HepG2 (cell line): Measurements from ENCODE around the gene PAM16. TPM values are rescaled to one million over a fixed set of nuclear protein-coding genes. Genes with fewer than 3 reads are reported as not detected.

Experiments used
- ATF2 ChIP-seq: sonication (generic); formaldehyde crosslinking; IDR thresholded peaks from 2 replicates; pipeline ENCODE4 v1.4.0; 2020; ENCODE audit warnings: missing genetic modification reagents
- CENPX ChIP-seq: sonication (generic); formaldehyde crosslinking; IDR thresholded peaks from 2 replicates; pipeline ENCODE4 v1.9.0; 2021; ENCODE audit warnings: mild to moderate bottlenecking, missing genetic modification reagents, moderate library complexity
- DRAP1 ChIP-seq: IDR thresholded peaks from 2 replicates; pipeline ENCODE4 v1.6.1; 2016; ENCODE audit warnings: missing genetic modification reagents, missing compliant biosample characterization
- GATAD1 ChIP-seq: IDR thresholded peaks from 2 replicates; pipeline ENCODE4 v1.6.1; 2016; ENCODE audit warnings: missing genetic modification reagents, missing compliant biosample characterization
- GRHL1 ChIP-seq: sonication (generic); formaldehyde crosslinking; conservative IDR thresholded peaks from 2 replicates; pipeline ENCODE4 v1.8.0; 2022; ENCODE audit warnings: missing genetic modification reagents
- GTF3A ChIP-seq: sonication (generic); formaldehyde crosslinking; conservative IDR thresholded peaks from 2 replicates; pipeline ENCODE4 v1.4.0; 2020; ENCODE audit warnings: mild to moderate bottlenecking, missing genetic modification reagents
- HES4 ChIP-seq: sonication (generic); formaldehyde crosslinking; IDR thresholded peaks from 2 replicates; pipeline ENCODE4 v1.9.0; 2021; ENCODE audit warnings: mild to moderate bottlenecking, missing genetic modification reagents, borderline replicate concordance
- HNF1B ChIP-seq: sonication (generic); formaldehyde crosslinking; IDR thresholded peaks from 2 replicates; pipeline ENCODE4 v1.5.1; 2020; ENCODE audit warnings: mild to moderate bottlenecking, moderate library complexity, missing genetic modification reagents
- HOXD1 ChIP-seq: sonication (generic); formaldehyde crosslinking; IDR thresholded peaks from 2 replicates; pipeline ENCODE4 v1.5.0; 2020; ENCODE audit warnings: missing genetic modification reagents
- MAFF ChIP-seq: IDR thresholded peaks from 2 replicates; pipeline ENCODE4 v1.6.1; 2011; ENCODE audit warnings: low read depth, low read length, improper control_type of control experiment
- NFRKB ChIP-seq: fragments of 450-650 bp; IDR thresholded peaks from 2 replicates; pipeline ENCODE4 v1.6.1; 2017
- PHF8 ChIP-seq: sonication (generic); formaldehyde crosslinking; IDR thresholded peaks from 2 replicates; pipeline ENCODE4 v1.5.0; 2020; ENCODE audit warnings: missing genetic modification reagents
- RAD21 ChIP-seq: fragments of 450-650 bp; formaldehyde crosslinking; IDR thresholded peaks from 2 replicates; pipeline ENCODE4 v1.5.0; 2020; ENCODE audit warnings: mild to moderate bottlenecking
- RFX1 ChIP-seq: fragments of 450-650 bp; IDR thresholded peaks from 2 replicates; pipeline ENCODE4 v1.6.1; 2017
- RFXAP ChIP-seq: sonication (generic); formaldehyde crosslinking; IDR thresholded peaks from 2 replicates; pipeline ENCODE4 v1.4.0; 2020; ENCODE audit warnings: missing genetic modification reagents, borderline replicate concordance
- WIZ ChIP-seq: sonication (generic); formaldehyde crosslinking; IDR thresholded peaks from 2 replicates; pipeline ENCODE4 v1.5.1; 2020; ENCODE audit warnings: mild to moderate bottlenecking, missing genetic modification reagents
- ZBTB1 ChIP-seq: sonication (generic); formaldehyde crosslinking; IDR thresholded peaks from 2 replicates; pipeline ENCODE4 v1.4.0; 2020; ENCODE audit warnings: missing genetic modification reagents, borderline replicate concordance
- ZFP90 ChIP-seq: sonication (generic); formaldehyde crosslinking; IDR thresholded peaks from 2 replicates; pipeline ENCODE4 v1.8.0; 2022; ENCODE audit warnings: missing genetic modification reagents, mild to moderate bottlenecking, inconsistent platforms, borderline replicate concordance
- ZMAT5 ChIP-seq: sonication (generic); formaldehyde crosslinking; IDR thresholded peaks from 2 replicates; pipeline ENCODE4 v1.5.0; 2020; ENCODE audit warnings: mild to moderate bottlenecking, low read depth, missing genetic modification reagents, borderline replicate concordance
- ZNF468 ChIP-seq: sonication (generic); formaldehyde crosslinking; IDR thresholded peaks from 2 replicates; pipeline ENCODE4 v1.8.0; 2022; ENCODE audit warnings: mild to moderate bottlenecking, moderate library complexity, missing genetic modification reagents
- ZNF652 ChIP-seq: IDR thresholded peaks from 2 replicates; pipeline ENCODE4 v1.6.1; 2016; ENCODE audit warnings: low read depth, borderline replicate concordance
- ZNF7 ChIP-seq: IDR thresholded peaks from 2 replicates; pipeline ENCODE4 v1.6.1; 2016; ENCODE audit warnings: missing biosample characterization, missing genetic modification reagents
- ZNF724P ChIP-seq: sonication (generic); formaldehyde crosslinking; IDR thresholded peaks from 2 replicates; pipeline ENCODE4 v1.8.0; 2022; ENCODE audit warnings: missing genetic modification reagents, borderline replicate concordance
- ZSCAN29 ChIP-seq: sonication (generic); formaldehyde crosslinking; conservative IDR thresholded peaks from 2 replicates; pipeline ENCODE4 v1.4.0; 2020; ENCODE audit warnings: mild to moderate bottlenecking, missing genetic modification reagents
- ZSCAN31 ChIP-seq: sonication (generic); formaldehyde crosslinking; IDR thresholded peaks from 2 replicates; pipeline ENCODE4 v1.5.0; 2020; ENCODE audit warnings: low read depth, mild to moderate bottlenecking, missing genetic modification reagents
- polyA plus RNA-seq, 8 experiments: library from polyadenylated mRNA; depleted of rRNA in 3 of 8; stranded (reverse) in 7 of 8; unstranded in 1 of 8; fragments of >200 nt; fragmentation: Illumina TruSeq in 4 of 8; extraction: Trizol in 4 of 8; gene quantifications; 2 replicates each; pipeline versions ENCODE4 v1.2.1 to v1.2.3, GENCODE V29; 2011 to 2016; ENCODE audit warnings: low read depth in 4 of 8, missing spikeins in 1 of 8, mixed read lengths in 1 of 8; ENCODE audit not compliant: insufficient read depth in 1 of 8
- total RNA-seq, 5 experiments: library from RNA; depleted of rRNA; stranded (reverse); fragments of >200 nt; fragmentation: Illumina TruSeq; extraction: Trizol; gene quantifications; 2 replicates each; pipeline ENCODE4 v1.2.3, GENCODE V29; 2016; ENCODE audit warnings: low read depth in 1 of 5

Gene PAM16
- total and polyA plus RNA-seq, 2 of the 13 experiments (the other 11 are each of a cell fraction or from before 2014, with no cell fraction given): 51.5 to 51.8 TPM

- TF ChIP-seq ATF2 (0 out of 2 replicates have a peak, but pooled peaks have one; percentile 24), ZNF7 (CRISPR knock-in tag) (no peak), RFX1 (no peak), ZNF652 (CRISPR knock-in tag) (peak; percentile 36; the same call in 1 of the 2 replicates), ZBTB1 (CRISPR knock-in tag) (no peak), HNF1B (CRISPR knock-in tag) (peak; percentile 94), GRHL1 (CRISPR knock-in tag) (no peak), ZNF468 (CRISPR knock-in tag) (no peak), ZMAT5 (CRISPR knock-in tag) (no peak), DRAP1 (peak; percentile 68; the same call in 1 of the 2 replicates), PHF8 (peak; percentile 79), HES4 (CRISPR knock-in tag) (peak; percentile 54; the same call in 1 of the 2 replicates), RFXAP (CRISPR knock-in tag) (peak; percentile 65; the same call in 1 of the 2 replicates), ZNF724P (CRISPR knock-in tag) (no peak), GTF3A (CRISPR knock-in tag) (no peak), NFRKB (no peak), GATAD1 (peak; percentile 55; the same call in 1 of the 2 replicates), HOXD1 (peak; percentile 66), CENPX (no peak), WIZ (CRISPR knock-in tag) (peak; percentile 66), ZFP90 (CRISPR knock-in tag) (peak; percentile 83; the same call in 1 of the 2 replicates), MAFF (no peak), RAD21 (CRISPR knock-in tag) (peak; percentile 94), ZSCAN29 (CRISPR knock-in tag) (no peak), ZSCAN31 (no peak)
Observed at GRCh38 chr16:4328046-4328781, 22.9 kb downstream of the PAM16 start (continued).
